HG03060 (cell line): ENCODE measurements around the gene DDRGK1.
"Not testable (repeated sequence)": the region's sequence is repeated elsewhere in the genome, so short reads cannot be mapped to it uniquely, and the experiment has no call there.

Source experiments
- ATAC-seq: cut with Tn5 transposase; IDR thresholded peaks from one replicate; pipeline ENCODE4 v1.9.1; 2021; ENCODE audit warnings: low read depth, moderate number of reproducible peaks; ENCODE audit not compliant: unreplicated experiment

The DDRGK1 gene

GRCh38 chr20:3167738-3168078 is 36.8 kb downstream of the DDRGK1 start:
- no peak for ATAC-seq

DNA sequence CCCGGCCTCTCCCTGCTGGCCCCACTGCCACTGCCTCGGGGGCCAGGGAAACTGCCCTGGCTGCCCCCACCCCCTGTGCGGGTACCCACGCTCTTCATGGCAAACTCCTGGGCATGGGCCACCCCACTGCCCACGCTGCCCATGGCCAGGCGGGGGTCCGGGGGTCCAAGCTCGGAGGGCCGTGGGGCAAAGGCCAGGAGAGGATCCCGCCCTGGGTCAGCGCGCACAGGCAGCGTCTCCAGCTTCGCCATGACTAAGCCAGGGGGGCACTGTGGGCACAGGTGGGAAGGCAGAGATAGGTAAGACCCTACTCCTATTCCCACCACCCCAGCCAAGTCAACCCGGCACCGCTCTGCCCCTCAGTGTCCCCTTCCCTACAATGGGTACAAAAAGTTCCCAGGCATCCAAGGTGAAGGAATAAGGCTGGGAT is 37.6 kb downstream of the DDRGK1 start:
- ATAC-seq: no peak

DNA sequence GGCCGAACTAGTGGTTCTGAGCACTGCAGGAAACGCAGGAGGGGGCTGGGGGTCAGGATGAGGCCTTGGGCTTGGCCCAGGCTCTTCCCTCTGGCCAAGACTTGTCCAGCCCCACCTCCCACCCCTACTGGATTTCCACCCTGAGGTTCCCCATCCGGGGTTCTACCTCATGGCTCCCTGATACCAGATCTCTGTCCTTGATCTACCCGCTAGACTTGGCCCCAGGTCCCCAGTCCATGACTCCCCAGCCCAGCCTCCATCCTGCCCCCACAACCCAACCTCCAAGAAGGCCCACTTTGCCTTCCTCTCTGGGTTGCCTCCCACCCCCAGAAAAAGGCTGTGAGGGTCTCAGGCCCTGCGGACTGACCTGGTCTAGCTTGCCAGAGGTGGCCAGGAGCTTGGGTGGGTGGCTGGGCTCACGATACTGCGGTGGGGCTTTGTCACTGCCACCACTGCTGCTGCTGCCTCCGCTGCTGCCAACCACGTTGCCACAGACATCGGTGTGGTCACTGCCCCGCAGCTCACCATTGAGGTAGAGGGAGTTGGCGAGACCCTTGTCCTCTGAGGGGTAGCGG is 38.1 kb downstream of the DDRGK1 start:
- ATAC-seq: no peak

DNA sequence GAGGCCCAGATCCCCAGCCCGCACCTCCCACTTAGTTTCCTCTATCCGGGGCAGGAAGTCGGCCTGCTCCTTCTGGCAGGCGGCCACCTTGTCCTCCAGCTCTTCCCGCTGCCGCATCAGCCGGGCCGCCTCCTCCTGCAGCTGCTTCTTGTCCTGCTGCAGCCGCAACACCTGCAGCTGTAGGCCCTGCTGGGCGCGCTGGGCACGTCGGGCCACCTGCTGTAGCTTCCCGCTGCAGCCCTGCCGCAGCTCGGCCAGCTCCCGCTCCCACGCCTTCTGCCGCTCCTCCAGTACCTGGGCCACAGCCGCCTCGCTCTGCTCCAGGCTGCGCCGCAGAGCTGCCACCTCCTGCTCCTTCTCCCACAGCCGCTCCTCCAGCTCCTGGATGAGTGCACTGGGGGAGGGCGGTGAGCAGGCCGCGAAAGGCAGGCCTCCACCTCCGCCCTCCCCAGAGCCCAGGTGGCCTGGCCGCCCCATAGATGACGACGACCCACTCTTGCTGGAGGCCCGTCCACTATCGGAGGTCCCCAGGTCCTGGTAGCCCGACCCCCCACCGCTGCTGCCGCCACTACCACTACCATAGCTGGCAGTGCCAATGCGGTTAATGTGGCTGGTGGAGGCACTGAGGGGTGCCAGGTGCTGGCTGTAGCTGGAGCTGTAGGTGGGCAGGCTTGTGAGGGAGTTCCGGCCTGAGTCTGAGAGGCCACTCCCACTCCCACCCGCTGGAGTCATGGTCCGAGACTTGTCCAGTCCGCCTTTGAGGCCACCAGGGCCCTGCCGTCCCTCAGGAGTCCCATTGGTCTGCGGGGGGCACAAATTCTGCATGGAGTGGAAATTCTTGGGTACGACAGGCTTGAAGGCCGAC is 38.8 kb downstream of the DDRGK1 start:
- ATAC-seq: no peak

- ATAC-seq: no peak
Observed at GRCh38 chr20:3164763-3165410, 39.6 kb downstream of the DDRGK1 start.

- ATAC-seq: no peak
Observed at GRCh38 chr20:3164043-3164762, 40.3 kb downstream of the DDRGK1 start.

DNA sequence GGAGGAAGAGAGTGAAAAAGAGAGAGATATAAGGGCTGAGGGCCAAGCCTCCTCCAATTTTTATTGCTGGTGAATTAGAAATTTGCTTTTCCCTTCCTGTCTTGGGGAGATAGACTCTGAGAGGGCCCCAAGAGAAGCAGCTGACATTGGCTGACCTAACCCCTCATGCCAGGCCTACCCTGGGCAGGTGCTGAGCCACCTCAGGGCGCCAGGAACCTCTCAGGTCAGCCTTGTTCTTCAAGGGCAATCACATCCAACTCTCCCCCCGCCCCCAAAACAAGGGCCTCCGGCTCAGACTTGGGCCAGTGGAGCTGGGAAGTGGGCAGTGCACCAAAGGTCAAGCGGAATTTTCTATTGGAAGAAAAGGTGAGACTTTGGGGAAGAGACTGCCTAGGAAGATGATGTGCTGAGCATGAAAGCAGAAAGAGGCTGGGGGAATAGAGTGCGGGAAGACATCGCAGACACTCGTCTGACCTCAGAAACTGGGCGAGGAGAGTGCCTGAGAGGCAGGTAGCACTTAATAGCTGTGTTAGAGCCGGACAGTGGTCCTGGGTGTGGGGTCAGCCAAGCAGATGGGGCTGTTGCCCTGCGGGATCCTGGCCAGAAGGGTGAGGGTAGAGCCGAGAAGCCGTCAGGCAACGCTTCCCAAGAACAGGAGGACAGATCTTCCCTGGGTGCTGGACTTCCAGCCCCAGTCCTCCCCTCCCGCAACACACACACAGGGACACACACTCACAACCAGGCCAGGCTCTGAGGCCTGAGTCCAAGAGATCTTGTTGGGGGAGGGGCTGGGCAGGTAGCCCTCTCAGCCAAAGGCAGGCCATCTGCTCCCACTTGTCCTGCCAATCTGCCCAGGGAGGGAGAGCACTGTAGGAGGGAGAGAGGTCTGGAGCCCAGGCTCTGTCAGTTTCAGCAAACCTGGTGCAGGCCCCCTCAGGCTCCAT is 41.1 kb downstream of the DDRGK1 start:
- no peak for ATAC-seq

GRCh38 chr20:3162080-3162611 is 42.3 kb downstream of the DDRGK1 start:
- ATAC-seq: no peak

GRCh38 chr20:3161316-3162079 is 43.0 kb downstream of the DDRGK1 start:
- no peak for ATAC-seq

- ATAC-seq: no peak
Observed at GRCh38 chr20:3160418-3160817, 44.1 kb downstream of the DDRGK1 start.

DNA sequence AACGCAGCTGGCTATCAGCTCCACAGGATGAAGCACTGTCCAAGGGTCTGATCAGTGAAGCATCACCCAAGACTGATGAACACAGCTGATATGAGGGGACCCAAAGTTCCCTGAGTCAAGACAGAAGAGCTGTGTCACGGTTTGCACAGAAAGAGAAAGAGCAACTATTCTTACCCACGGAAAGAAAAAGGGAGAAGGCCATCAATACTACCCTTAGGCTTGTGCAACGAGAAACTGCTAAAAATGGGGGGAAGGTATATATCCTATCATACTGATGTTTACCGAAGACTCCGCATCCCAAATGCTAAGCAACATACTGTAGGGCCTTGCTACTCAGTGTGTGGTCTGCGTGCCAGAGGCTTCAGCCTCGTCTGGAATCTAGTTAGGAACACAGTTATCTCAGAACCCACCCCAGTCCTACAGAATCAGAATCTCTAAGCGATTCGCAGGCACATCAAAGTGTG is 45.5 kb downstream of the DDRGK1 start:
- ATAC-seq: no peak

- ATAC-seq: no peak
Observed at GRCh38 chr20:3157817-3158216, 46.7 kb downstream of the DDRGK1 start.

GRCh38 chr20:3156811-3157619 is 47.5 kb downstream of the DDRGK1 start:
- ATAC-seq: no peak

- ATAC-seq: not testable (repeated sequence)
Observed at GRCh38 chr20:3152057-3152644, 52.3 kb downstream of the DDRGK1 start.

GRCh38 chr20:3150908-3151307 is 53.6 kb downstream of the DDRGK1 start:
- no peak for ATAC-seq

DNA sequence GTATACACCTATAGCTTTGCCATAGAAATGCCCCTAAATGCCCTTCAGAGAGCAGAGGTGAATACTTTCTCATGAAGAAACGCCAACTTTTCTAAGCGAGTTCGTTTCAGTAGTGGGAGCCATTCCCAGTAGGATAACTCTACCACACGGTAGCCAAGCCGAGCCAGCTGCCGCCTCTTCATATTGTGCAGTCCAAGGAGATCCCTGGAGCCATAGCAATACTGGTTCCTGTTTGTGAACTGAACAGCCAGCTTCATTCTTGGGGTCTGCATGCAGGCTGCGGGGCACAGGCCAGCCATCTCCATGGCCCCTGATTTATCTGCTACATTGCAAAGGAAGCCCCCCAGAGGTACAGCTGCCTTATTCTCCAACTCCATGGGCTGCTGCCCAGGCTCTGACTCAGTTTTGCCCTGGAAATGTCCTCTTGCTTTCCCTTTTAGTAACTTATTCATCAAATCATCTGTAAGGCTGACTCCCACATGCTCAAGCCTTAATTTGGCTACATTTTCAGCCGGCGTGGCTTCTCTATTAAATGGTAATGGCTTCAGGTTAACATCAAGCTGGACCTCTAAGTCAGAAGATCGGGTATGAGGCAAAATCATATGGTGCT is 57.6 kb downstream of the DDRGK1 start:
- ATAC-seq: no peak

DNA sequence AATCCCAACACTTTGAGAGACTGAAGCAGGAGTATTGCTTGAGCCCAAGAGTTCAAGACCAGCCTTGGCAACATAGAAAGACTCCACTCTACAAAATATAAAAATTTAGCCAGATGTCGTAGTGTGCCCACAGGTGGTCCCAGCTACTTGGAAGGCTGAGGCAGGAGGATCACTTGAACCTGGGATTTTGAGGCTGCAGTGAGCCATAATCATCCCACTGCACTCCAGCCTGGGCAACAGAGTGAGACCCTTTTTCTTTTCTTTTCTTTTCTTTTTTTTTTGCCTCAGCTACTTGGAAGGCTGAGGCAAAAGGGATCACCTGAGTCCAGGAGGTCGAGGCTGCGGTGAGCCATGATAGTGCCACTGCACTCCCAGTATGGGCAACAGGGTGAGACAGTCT is 62.7 kb downstream of the DDRGK1 start:
- no peak for ATAC-seq
